Thoracic aorta (tissue), 2 donors: ENCODE measurements around the gene STRA6. TPM values are rescaled to one million over a fixed set of nuclear protein-coding genes. Genes with fewer than 3 reads are reported as not detected.

ENCODE experiments used
- ATAC-seq: fragments of 150-250 bp; one replicate; pipeline ENCODE4 v1.8.0; 2017; ENCODE audit warnings: low read depth; ENCODE audit not compliant: insufficient number of reproducible peaks, low FRiP score
- DNase-seq: peaks from one replicate; pipeline ENCODE4 v3.0.0-alpha.2; 2020; ENCODE audit warnings: low spot score
- H3K27ac ChIP-seq, 2 donors: fragments of 200-600 bp; sonication (generic); 1 replicate in 1 of 2; 2 replicates in 1 of 2; pipeline ENCODE4 v1.5.1; 2016; ENCODE audit warnings: mild to moderate bottlenecking in 2 of 2, moderate library complexity in 2 of 2
- H3K27me3 ChIP-seq: fragments of 200-600 bp; sonication (generic); replicated peaks from 2 replicates; pipeline ENCODE4 v1.6.0; 2016; ENCODE audit warnings: mild to moderate bottlenecking; ENCODE audit not compliant: insufficient read depth
- H3K36me3 ChIP-seq: fragments of 200-600 bp; sonication (generic); one replicate; pipeline ENCODE4 v1.5.1; 2016
- H3K4me1 ChIP-seq, 2 donors: fragments of 200-600 bp; sonication (generic); 1 replicate in 1 of 2; 2 replicates in 1 of 2; pipeline versions ENCODE4 v1.5.1 to v1.6.0; 2016; ENCODE audit warnings: low read depth in 2 of 2, mild to moderate bottlenecking in 1 of 2; ENCODE audit not compliant: control insufficient read depth in 1 of 2
- H3K4me3 ChIP-seq: fragments of 200-600 bp; sonication (generic); 2 replicates; pipeline ENCODE4 v1.5.1; 2016; ENCODE audit warnings: mild to moderate bottlenecking
- H3K9me3 ChIP-seq: fragments of 200-600 bp; sonication (generic); 2 replicates; pipeline ENCODE4 v1.5.1; 2016
- total RNA-seq, 2 donors: library from RNA; depleted of rRNA; stranded (reverse); fragments of >200 nt; gene quantifications; one replicate each; pipeline versions ENCODE4 v1.1.0 to v1.2.3, GENCODE V29; 2016
- TF ChIP-seq, protein P1 (sequence below): fragments of 200-600 bp; sonication (generic); IDR thresholded peaks from one replicate; pipeline ENCODE4 v1.5.1; 2019; ENCODE audit warnings: antibody characterized with exemption

STRA6 gene
- total RNA-seq, 2 donors from 2014 or later: 0.28 TPM; not detected in 1

DNA sequence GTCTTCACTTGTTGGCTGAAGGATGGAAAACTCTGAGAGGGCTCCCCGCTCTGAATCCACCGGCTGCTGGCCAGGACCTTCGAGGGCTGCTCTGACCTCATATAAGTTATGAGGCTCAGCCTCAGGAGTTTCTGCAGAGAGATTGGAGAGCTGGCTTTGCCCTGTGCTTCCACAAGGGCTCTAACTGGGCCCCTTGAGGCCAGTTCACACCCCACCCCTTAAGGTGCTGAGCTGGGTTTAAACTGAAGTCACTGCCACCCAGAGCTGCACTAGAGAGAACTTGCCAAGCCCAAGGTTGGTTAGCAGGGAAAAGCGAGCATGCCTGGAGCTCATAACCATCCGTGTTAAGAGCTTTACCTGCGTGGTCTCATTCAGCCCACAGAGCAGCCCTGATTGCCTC lies 30.8 kb upstream of the STRA6 start:
- no peaks in the 10 kb centered on the region for H3K27me3 ChIP-seq
- no peaks in the 10 kb centered on the region for H3K9me3 ChIP-seq
- H3K4me1 ChIP-seq: peaks cover 0 to 7% of the 10 kb centered on the region in 2 donors
- no peaks in the 10 kb centered on the region for H3K36me3 ChIP-seq
- H3K27ac ChIP-seq: no peak overlapping the region
- no peak overlapping the region for H3K4me3 ChIP-seq
- DNase-seq: no peak
- ATAC-seq: no peak
- TF ChIP-seq, protein P1, sequence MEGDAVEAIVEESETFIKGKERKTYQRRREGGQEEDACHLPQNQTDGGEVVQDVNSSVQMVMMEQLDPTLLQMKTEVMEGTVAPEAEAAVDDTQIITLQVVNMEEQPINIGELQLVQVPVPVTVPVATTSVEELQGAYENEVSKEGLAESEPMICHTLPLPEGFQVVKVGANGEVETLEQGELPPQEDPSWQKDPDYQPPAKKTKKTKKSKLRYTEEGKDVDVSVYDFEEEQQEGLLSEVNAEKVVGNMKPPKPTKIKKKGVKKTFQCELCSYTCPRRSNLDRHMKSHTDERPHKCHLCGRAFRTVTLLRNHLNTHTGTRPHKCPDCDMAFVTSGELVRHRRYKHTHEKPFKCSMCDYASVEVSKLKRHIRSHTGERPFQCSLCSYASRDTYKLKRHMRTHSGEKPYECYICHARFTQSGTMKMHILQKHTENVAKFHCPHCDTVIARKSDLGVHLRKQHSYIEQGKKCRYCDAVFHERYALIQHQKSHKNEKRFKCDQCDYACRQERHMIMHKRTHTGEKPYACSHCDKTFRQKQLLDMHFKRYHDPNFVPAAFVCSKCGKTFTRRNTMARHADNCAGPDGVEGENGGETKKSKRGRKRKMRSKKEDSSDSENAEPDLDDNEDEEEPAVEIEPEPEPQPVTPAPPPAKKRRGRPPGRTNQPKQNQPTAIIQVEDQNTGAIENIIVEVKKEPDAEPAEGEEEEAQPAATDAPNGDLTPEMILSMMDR: no peak

DNA sequence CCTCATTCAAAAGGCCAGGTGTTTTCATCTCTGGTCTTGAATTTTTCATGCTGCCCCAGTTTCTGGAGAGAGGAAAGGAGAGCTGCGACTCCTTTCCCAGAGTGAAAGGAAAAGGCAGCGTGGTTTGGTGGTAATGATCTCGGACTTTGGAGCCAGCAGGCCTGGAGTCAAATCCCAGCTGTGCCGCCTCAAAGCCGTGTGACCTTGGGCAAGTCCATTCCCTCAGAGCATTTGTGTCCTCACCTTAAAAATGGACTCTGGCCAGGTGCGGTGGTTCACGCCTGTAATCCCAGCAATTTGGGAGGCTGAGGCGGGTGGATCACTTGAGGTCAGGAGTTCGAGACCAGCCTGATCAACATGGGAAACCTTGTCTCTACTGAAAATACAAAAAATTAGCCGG lies 28.9 kb upstream of the STRA6 start:
- no peaks in the 10 kb centered on the region for H3K27me3 ChIP-seq
- DNase-seq: no peak
- no peak overlapping the region for H3K27ac ChIP-seq
- no peaks in the 10 kb centered on the region for H3K36me3 ChIP-seq
- TF ChIP-seq, protein P1: no peak
- no peaks in the 10 kb centered on the region for H3K9me3 ChIP-seq
- no peak overlapping the region for H3K4me3 ChIP-seq
- peaks cover 0 to 9% of the 10 kb centered on the region in 2 donors for H3K4me1 ChIP-seq
- ATAC-seq: no peak

DNA sequence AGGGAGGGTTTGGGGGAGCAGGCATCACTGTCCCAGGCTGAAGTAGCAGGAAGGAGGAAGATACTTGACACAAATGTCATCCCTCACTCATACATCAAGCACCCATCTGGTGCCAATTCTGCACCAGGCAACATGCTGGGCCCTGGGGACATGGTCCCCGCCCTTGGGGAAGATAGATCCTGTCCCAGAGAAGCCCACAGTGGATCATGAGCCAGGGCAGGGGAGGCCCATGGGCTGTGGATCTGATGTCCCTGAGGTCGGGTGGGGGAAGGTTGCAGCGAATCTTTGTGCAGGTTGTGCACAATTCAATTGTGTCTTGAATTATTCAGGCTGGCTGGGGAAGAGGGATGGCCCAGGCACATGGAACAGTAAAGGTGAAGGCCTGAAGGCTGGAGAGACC lies 27.1 kb upstream of the STRA6 start:
- Histone ChIP-seq H3K4me3 (no peak overlapping the region), H3K27ac (no peak overlapping the region), H3K4me1 (peaks cover 0 to 9% of the 10 kb centered on the region in 2 donors), H3K36me3 (no peaks in the 10 kb centered on the region), H3K9me3 (no peaks in the 10 kb centered on the region), H3K27me3 (no peaks in the 10 kb centered on the region)
- ATAC-seq (no peak), DNase-seq (no peak)
- TF ChIP-seq, protein P1: no peak

DNA sequence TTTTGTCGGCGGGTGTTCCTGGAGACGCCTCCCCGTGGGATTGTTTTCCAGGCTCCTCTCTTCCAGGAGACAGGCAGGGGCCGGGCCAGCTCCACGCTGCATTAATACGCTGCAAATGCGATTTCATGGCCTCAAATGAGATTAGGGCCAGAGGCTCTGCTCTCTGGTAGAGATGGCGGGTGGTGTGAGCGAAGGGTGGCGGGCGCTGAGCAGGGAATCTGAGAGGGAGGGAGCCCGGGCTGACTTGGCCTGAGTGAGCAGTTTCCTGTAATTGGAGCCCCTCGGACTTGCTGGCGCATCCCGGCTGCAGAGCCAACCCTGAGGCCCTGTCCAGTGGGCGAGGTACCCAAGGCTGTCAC lies 26.1 kb upstream of the STRA6 start:
- ATAC-seq (no peak), DNase-seq (no peak)
- TF ChIP-seq, protein P1: no peak
- Histone ChIP-seq H3K36me3 (no peaks in the 10 kb centered on the region), H3K4me3 (peak overlapping the region; percentile 10), H3K27me3 (no peaks in the 10 kb centered on the region), H3K9me3 (no peaks in the 10 kb centered on the region), H3K27ac (no peak overlapping the region), H3K4me1 (peaks cover 0 to 9% of the 10 kb centered on the region in 2 donors)

DNA sequence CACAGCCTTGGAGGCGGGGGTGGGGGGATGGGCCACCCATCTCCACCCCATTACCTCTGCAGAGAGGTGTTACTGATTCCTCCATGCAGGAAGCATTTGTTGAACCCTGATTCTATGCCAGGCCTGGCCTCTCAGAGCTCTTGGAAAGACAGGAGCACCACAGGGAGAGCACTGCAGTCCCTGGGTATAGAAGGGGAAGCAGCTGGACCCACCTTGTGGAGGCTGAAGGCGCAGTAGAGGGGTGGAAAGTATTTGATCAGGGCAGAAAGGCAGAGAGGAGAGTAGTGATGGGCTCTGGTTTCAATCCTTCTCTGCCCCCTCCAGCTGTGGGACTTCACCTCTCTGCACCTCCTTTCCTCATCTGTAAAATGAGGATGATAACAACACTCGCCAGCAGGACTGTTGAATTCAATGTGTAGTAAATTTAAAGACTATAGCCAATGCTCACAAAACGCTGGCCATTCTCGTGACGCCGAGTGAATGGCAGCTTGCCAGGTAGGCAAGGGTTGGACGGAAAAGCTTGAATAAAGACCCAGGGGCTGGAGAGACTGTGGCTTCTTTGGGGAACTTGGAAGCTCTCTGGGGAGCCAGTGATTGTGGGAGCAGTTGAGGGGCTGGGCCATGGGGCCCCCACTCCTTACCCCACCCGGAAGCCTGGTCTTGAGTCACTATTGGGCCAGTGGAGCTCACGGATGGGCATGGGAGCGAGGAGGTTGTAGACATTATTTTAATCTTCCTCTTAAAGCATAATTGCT lies 25.6 kb upstream of the STRA6 start:
- no peaks in the 10 kb centered on the region for H3K9me3 ChIP-seq
- H3K27ac ChIP-seq: no peak overlapping the region

More for the DNA sequence above, 25.6 kb upstream of the STRA6 start:
- ATAC-seq: no peak
- peaks cover 0 to 9% of the 10 kb centered on the region in 2 donors for H3K4me1 ChIP-seq
- TF ChIP-seq, protein P1: no peak
- DNase-seq: no peak
- peak overlapping the region; percentile 10 for H3K4me3 ChIP-seq
- no peaks in the 10 kb centered on the region for H3K27me3 ChIP-seq
- H3K36me3 ChIP-seq: no peaks in the 10 kb centered on the region
